ENCODE measurements around the gene DPYSL3. TPM values are rescaled to one million over a fixed set of nuclear protein-coding genes. Genes with fewer than 3 reads are reported as not detected.

Gene DPYSL3
- total and polyA plus RNA-seq, 2 donors = 3.7 to 9.2 TPM

DNA sequence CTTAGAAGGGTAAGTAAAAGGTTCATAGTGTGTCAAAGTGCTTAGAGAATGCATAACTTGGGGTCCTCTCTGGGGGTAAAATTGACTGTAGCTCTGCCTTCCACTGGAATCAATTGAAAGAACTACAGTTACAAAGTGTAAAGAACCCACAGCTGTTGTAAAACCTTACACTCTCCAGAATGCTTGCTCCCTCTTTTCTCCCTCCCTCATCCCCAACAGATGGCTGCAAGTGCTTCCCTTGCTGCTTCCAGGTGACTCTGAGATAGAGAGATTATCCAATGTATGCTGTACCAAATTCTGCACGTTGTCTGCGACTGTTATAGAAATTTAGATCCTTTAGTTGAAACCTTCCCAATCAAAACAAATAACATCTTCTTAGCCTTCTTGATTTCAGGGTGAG is 149.1 kb downstream of the DPYSL3 start:
- Histone ChIP-seq H3K4me1 (ENCODE audit: control insufficient read depth in 2 of 2, insufficient read depth in 2 of 2, low read length in 2 of 2) (no peaks in the 10 kb centered on the region), H3K36me3 (ENCODE audit: control insufficient read depth in 2 of 2, insufficient read depth in 2 of 2, low read length in 1 of 2) (no peaks in the 10 kb centered on the region), H3K9me3 (ENCODE audit: control insufficient read depth in 2 of 2, insufficient read depth in 1 of 2, low read length in 1 of 2) (no peaks in the 10 kb centered on the region), H3K4me3 (ENCODE audit: low read length in 2 of 2) (no peak overlapping the region), H3K27me3 (ENCODE audit: control insufficient read depth in 2 of 2, insufficient read depth in 1 of 2, low read length in 1 of 2) (no peaks in the 10 kb centered on the region), H3K27ac (ENCODE audit: low read depth in 1 of 2, low read length in 1 of 2) (no peak overlapping the region)
- 88% methylated on average over 2 of the region's 2 CpGs for WGBS
- no peak for DNase-seq (ENCODE audit: low read depth in 6 of 9, low spot score in 9 of 9)

DNA sequence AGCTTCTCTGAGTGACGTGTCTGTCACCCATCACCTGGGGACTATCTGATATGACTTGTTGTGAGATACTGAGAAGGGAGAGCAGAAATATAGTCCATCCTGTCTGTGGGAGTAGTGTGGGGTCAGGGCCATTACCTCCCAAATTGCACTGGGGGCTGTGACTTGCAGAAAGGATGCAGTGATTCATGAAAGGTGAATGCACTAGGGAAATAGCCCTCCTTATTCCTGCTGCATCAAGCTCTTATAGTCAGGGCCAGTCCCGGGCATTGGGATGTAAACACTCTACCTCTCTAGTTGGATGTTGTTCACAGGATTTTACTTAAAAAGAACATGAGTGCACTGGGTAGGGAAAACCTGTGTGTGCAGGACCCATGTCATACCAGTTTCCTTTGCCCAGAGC is 150.3 kb downstream of the DPYSL3 start:
- H3K27me3 ChIP-seq (ENCODE audit: control insufficient read depth in 2 of 2, insufficient read depth in 1 of 2, low read length in 1 of 2) = no peaks in the 10 kb centered on the region
- no peaks in the 10 kb centered on the region for H3K36me3 ChIP-seq (ENCODE audit: control insufficient read depth in 2 of 2, insufficient read depth in 2 of 2, low read length in 1 of 2)

DNA sequence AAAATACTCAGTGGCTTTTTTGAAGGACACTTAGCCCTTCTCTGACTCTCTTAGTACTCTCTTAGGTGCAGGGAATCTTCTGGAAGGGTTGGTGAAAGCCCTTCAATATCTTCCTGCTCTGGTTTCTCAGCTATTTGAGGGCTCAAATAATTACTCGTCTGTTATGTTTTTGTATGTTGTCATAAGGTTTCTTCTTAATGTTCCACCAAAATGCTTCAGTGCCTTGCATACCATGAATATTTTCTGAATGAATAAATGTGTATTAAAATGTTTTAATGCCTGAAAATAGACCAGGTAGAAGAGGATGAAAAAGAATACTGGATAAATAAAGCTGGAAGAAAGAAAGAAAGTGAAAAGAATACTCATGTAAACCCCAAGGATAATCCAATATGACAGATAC is 150.8 kb downstream of the DPYSL3 start:
- Histone ChIP-seq H3K4me1 (ENCODE audit: control insufficient read depth in 2 of 2, insufficient read depth in 2 of 2, low read length in 2 of 2) (no peaks in the 10 kb centered on the region), H3K9me3 (ENCODE audit: control insufficient read depth in 2 of 2, insufficient read depth in 1 of 2, low read length in 1 of 2) (no peaks in the 10 kb centered on the region), H3K27ac (ENCODE audit: low read depth in 1 of 2, low read length in 1 of 2) (no peak overlapping the region), H3K27me3 (ENCODE audit: control insufficient read depth in 2 of 2, insufficient read depth in 1 of 2, low read length in 1 of 2) (no peaks in the 10 kb centered on the region), H3K36me3 (ENCODE audit: control insufficient read depth in 2 of 2, insufficient read depth in 2 of 2, low read length in 1 of 2) (no peaks in the 10 kb centered on the region), H3K4me3 (ENCODE audit: low read length in 2 of 2) (no peak overlapping the region)
- DNase-seq (ENCODE audit: low read depth in 6 of 9, low spot score in 9 of 9) = no peak
- WGBS = 92% methylated on average over 1 of the region's 1 CpG

More for the DNA sequence above, 150.3 kb downstream of the DPYSL3 start:
- 89% methylated on average over 2 of the region's 2 CpGs for WGBS
- Histone ChIP-seq H3K4me3 (ENCODE audit: low read length in 2 of 2) (no peak overlapping the region), H3K9me3 (ENCODE audit: control insufficient read depth in 2 of 2, insufficient read depth in 1 of 2, low read length in 1 of 2) (no peaks in the 10 kb centered on the region), H3K27ac (ENCODE audit: low read depth in 1 of 2, low read length in 1 of 2) (no peak overlapping the region), H3K4me1 (ENCODE audit: control insufficient read depth in 2 of 2, insufficient read depth in 2 of 2, low read length in 2 of 2) (no peaks in the 10 kb centered on the region)
- DNase-seq (ENCODE audit: low read depth in 6 of 9, low spot score in 9 of 9) = no peak

DNA sequence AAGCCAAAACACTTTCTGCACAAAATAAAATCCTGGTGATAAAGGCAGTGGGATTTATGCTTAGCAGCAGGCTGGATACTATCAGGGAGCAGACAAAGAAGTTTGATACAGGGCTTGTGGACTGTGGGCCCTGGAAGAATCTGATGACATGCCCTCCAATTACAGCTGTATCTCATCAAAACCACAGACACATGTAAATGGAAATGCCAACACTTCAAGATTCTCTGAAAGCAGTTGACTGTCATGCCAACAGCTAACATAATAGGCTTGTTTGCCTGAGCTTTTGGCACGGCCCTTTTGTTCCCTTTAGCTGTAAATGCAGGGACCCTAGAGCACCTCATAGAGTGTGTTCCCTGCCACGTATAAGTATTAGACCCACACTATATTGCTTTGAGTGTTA is 160.6 kb downstream of the DPYSL3 start:
- Histone ChIP-seq H3K9me3 (ENCODE audit: control insufficient read depth in 2 of 2, insufficient read depth in 1 of 2, low read length in 1 of 2) (no peaks in the 10 kb centered on the region), H3K27me3 (ENCODE audit: control insufficient read depth in 2 of 2, insufficient read depth in 1 of 2, low read length in 1 of 2) (no peaks in the 10 kb centered on the region), H3K27ac (ENCODE audit: low read depth in 1 of 2, low read length in 1 of 2) (no peak overlapping the region), H3K4me1 (ENCODE audit: control insufficient read depth in 2 of 2, insufficient read depth in 2 of 2, low read length in 2 of 2) (no peaks in the 10 kb centered on the region), H3K36me3 (ENCODE audit: control insufficient read depth in 2 of 2, insufficient read depth in 2 of 2, low read length in 1 of 2) (no peaks in the 10 kb centered on the region), H3K4me3 (ENCODE audit: low read length in 2 of 2) (no peak overlapping the region)
- WGBS = 63% methylated on average over 2 of the region's 2 CpGs
- DNase-seq (ENCODE audit: low read depth in 6 of 9, low spot score in 9 of 9) = no peak

DNA sequence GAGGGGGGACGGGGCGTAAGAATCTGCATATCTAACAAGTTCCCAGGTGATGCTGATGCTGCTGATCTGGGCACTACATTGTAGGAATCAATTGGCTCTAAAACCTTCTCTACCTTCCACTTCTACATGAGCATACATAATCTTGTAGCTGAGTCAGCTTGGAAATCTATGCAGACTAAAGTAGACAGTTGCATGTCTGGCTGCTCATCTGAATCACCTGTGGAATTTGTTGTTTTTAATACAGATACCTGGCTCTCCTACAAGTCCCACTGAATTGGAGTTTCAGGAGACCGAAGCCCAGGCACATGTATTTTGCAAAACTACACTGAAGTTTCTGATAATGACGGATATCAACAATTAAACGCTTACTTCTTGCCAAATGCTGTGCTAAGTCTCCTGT is 161.4 kb downstream of the DPYSL3 start:
- 96% methylated on average over 5 of the region's 5 CpGs for WGBS

DNA sequence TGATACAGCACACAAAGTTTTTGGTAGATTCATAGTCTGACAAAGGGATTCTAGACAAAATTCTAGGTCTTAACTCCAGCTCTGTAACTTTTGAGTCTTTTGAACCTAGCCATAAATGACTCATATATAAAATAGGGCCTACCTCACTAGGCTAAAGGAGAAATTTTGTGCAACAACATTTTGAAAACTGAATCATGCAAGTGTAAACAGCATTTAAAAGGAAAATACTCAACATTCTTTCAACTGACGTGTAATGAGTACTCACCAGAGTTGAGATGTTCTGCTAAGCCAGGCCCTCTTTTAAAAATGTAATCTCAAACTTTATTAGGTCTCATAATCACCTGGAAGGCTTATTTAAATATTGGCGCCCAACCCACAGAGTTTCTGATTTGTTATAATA is 161.8 kb downstream of the DPYSL3 start:
- H3K36me3 ChIP-seq (ENCODE audit: control insufficient read depth in 2 of 2, insufficient read depth in 2 of 2, low read length in 1 of 2) = no peaks in the 10 kb centered on the region
- H3K4me3 ChIP-seq (ENCODE audit: low read length in 2 of 2) = no peak overlapping the region
- 92% methylated on average over 2 of the region's 2 CpGs for WGBS
- H3K9me3 ChIP-seq (ENCODE audit: control insufficient read depth in 2 of 2, insufficient read depth in 1 of 2, low read length in 1 of 2) = no peaks in the 10 kb centered on the region
- H3K27me3 ChIP-seq (ENCODE audit: control insufficient read depth in 2 of 2, insufficient read depth in 1 of 2, low read length in 1 of 2) = no peaks in the 10 kb centered on the region
- no peak overlapping the region for H3K27ac ChIP-seq (ENCODE audit: low read depth in 1 of 2, low read length in 1 of 2)
- DNase-seq (ENCODE audit: low read depth in 6 of 9, low spot score in 9 of 9) = no peak
- no peaks in the 10 kb centered on the region for H3K4me1 ChIP-seq (ENCODE audit: control insufficient read depth in 2 of 2, insufficient read depth in 2 of 2, low read length in 2 of 2)

More for the DNA sequence above, 161.4 kb downstream of the DPYSL3 start:
- Histone ChIP-seq H3K9me3 (ENCODE audit: control insufficient read depth in 2 of 2, insufficient read depth in 1 of 2, low read length in 1 of 2) (no peaks in the 10 kb centered on the region), H3K36me3 (ENCODE audit: control insufficient read depth in 2 of 2, insufficient read depth in 2 of 2, low read length in 1 of 2) (no peaks in the 10 kb centered on the region), H3K27ac (ENCODE audit: low read depth in 1 of 2, low read length in 1 of 2) (no peak overlapping the region), H3K4me3 (ENCODE audit: low read length in 2 of 2) (no peak overlapping the region), H3K4me1 (ENCODE audit: control insufficient read depth in 2 of 2, insufficient read depth in 2 of 2, low read length in 2 of 2) (no peaks in the 10 kb centered on the region), H3K27me3 (ENCODE audit: control insufficient read depth in 2 of 2, insufficient read depth in 1 of 2, low read length in 1 of 2) (no peaks in the 10 kb centered on the region)
- no peak for DNase-seq (ENCODE audit: low read depth in 6 of 9, low spot score in 9 of 9)

DNA sequence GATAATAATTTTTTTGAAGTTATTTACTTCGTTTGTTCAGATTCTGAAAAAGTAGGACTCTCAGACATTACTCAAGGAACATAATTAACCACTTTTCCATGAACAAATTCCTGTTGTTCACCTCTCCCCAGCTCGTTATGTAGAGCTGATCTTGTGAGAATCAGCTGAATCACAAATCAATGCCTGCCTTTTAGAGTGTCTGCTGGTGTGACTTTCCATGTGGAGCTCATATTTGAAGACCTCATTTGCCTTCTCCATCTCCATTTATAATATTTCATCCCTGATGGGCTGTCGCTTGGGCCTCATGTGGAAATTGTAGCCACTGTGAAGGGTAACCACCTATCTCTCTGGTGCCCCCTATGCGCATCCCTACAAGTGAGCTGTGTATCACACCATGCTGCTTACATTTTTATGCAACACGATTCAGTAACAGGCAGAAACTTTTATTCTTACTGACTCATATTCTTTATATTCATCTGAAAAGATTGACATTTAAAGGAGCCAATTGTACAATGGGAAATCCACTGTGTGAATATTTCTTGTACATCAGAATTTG is 163.8 kb downstream of the DPYSL3 start:
- WGBS = 82% methylated on average over 5 of the region's 5 CpGs
- H3K27ac ChIP-seq (ENCODE audit: low read depth in 1 of 2, low read length in 1 of 2) = no peak overlapping the region
- H3K4me1 ChIP-seq (ENCODE audit: control insufficient read depth in 2 of 2, insufficient read depth in 2 of 2, low read length in 2 of 2) = no peaks in the 10 kb centered on the region
- no peak for DNase-seq (ENCODE audit: low read depth in 6 of 9, low spot score in 9 of 9)
- H3K27me3 ChIP-seq (ENCODE audit: control insufficient read depth in 2 of 2, insufficient read depth in 1 of 2, low read length in 1 of 2) = no peaks in the 10 kb centered on the region
- H3K4me3 ChIP-seq (ENCODE audit: low read length in 2 of 2) = no peak overlapping the region
- H3K36me3 ChIP-seq (ENCODE audit: control insufficient read depth in 2 of 2, insufficient read depth in 2 of 2, low read length in 1 of 2) = no peaks in the 10 kb centered on the region
- no peaks in the 10 kb centered on the region for H3K9me3 ChIP-seq (ENCODE audit: control insufficient read depth in 2 of 2, insufficient read depth in 1 of 2, low read length in 1 of 2)

DNA sequence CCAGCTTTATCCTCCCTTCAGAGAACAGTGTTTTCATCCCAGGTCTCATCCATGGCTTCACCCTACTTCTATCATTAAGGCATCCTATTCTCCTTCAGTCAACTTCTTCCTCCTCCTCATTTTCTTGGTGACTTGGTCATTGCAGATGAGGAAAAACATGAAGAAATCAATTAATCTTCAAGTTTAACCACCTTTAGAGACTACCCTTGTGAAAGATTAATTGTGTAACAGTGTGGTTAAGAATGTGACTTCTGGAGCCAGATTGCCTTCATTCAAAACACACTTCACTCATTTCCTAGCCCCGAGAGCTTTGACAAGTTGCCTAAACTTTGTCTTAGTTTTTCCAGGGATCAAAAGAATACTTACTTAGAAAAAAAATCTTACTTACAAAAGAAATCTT is 165.0 kb downstream of the DPYSL3 start:
- Histone ChIP-seq H3K27me3 (ENCODE audit: control insufficient read depth in 2 of 2, insufficient read depth in 1 of 2, low read length in 1 of 2) (no peaks in the 10 kb centered on the region), H3K36me3 (ENCODE audit: control insufficient read depth in 2 of 2, insufficient read depth in 2 of 2, low read length in 1 of 2) (no peaks in the 10 kb centered on the region), H3K4me3 (ENCODE audit: low read length in 2 of 2) (no peak overlapping the region), H3K9me3 (ENCODE audit: control insufficient read depth in 2 of 2, insufficient read depth in 1 of 2, low read length in 1 of 2) (no peaks in the 10 kb centered on the region), H3K4me1 (ENCODE audit: control insufficient read depth in 2 of 2, insufficient read depth in 2 of 2, low read length in 2 of 2) (no peaks in the 10 kb centered on the region), H3K27ac (ENCODE audit: low read depth in 1 of 2, low read length in 1 of 2) (no peak overlapping the region)
- no peak for DNase-seq (ENCODE audit: low read depth in 6 of 9, low spot score in 9 of 9)
- WGBS = 43% methylated on average over 1 of the region's 1 CpG

DNA sequence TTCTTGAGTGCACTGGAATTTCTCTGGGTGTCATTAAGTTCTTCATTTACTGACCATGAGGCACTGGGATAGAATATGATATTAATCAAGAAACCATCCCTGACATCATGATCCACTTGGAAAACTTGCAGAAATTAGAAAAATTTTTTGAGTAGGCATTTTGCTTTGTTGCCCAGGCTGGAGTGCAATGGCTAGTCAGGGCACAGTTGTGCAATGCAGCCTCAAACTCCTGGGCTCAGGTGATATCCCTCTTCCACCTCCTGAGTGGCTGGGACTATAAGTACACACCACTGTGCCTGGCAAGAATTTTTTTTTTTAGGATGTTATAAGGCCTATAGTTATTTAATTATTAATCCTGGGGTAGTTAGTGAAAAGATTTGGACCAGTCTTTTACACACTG is 168.5 kb downstream of the DPYSL3 start:
- Histone ChIP-seq H3K27ac (ENCODE audit: low read depth in 1 of 2, low read length in 1 of 2) (no peak overlapping the region), H3K4me3 (ENCODE audit: low read length in 2 of 2) (no peak overlapping the region), H3K9me3 (ENCODE audit: control insufficient read depth in 2 of 2, insufficient read depth in 1 of 2, low read length in 1 of 2) (no peaks in the 10 kb centered on the region), H3K27me3 (ENCODE audit: control insufficient read depth in 2 of 2, insufficient read depth in 1 of 2, low read length in 1 of 2) (no peaks in the 10 kb centered on the region), H3K36me3 (ENCODE audit: control insufficient read depth in 2 of 2, insufficient read depth in 2 of 2, low read length in 1 of 2) (no peaks in the 10 kb centered on the region), H3K4me1 (ENCODE audit: control insufficient read depth in 2 of 2, insufficient read depth in 2 of 2, low read length in 2 of 2) (no peaks in the 10 kb centered on the region)
- no peak for DNase-seq (ENCODE audit: low read depth in 6 of 9, low spot score in 9 of 9)

DNA sequence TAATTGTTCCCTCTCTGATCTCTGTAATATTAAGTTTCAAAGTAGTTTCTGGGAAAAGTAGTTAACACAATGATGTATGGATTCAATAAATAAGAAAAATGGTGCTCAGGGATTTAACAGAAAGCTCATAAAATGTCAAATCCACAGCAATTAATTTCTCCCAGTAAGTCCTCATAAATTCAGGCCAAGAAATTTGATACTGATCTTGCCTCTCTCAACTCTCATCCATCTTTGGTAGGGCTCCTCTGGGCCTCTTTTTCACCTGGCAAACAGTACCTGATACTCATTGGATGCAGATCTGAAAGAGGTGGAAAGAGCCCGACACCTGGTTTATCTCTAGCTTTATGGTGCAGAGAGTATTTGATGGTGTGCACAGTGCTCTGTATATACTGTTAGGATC is 168.9 kb downstream of the DPYSL3 start:
- 92% methylated on average over 1 of the region's 1 CpG for WGBS
- no peaks in the 10 kb centered on the region for H3K4me1 ChIP-seq (ENCODE audit: control insufficient read depth in 2 of 2, insufficient read depth in 2 of 2, low read length in 2 of 2)
- no peak overlapping the region for H3K4me3 ChIP-seq (ENCODE audit: low read length in 2 of 2)
- H3K36me3 ChIP-seq (ENCODE audit: control insufficient read depth in 2 of 2, insufficient read depth in 2 of 2, low read length in 1 of 2) = no peaks in the 10 kb centered on the region
- H3K9me3 ChIP-seq (ENCODE audit: control insufficient read depth in 2 of 2, insufficient read depth in 1 of 2, low read length in 1 of 2) = no peaks in the 10 kb centered on the region
- H3K27ac ChIP-seq (ENCODE audit: low read depth in 1 of 2, low read length in 1 of 2) = no peak overlapping the region
- no peak for DNase-seq (ENCODE audit: low read depth in 6 of 9, low spot score in 9 of 9)
- no peaks in the 10 kb centered on the region for H3K27me3 ChIP-seq (ENCODE audit: control insufficient read depth in 2 of 2, insufficient read depth in 1 of 2, low read length in 1 of 2)
